Daoy (cell line): ENCODE data around the gene ZNF670. TPM values are rescaled to one million over a fixed set of nuclear protein-coding genes. Genes with fewer than 3 reads are reported as not detected.
"Not testable (repeated sequence)": the region's sequence is repeated elsewhere in the genome, so short reads cannot be mapped to it uniquely, and the experiment has no call there.

Experiments used
- DNase-seq: peaks from one replicate; pipeline ENCODE4 v3.0.0-alpha.2; 2015; ENCODE audit warnings: low read depth
- total RNA-seq: library from RNA; depleted of rRNA; stranded (reverse); fragments of >200 nt; shearing (Covaris generic); gene quantifications from 2 replicates; pipeline ENCODE4 v1.2.3, GENCODE V29; 2014; rRNA removed

ZNF670 gene
- total RNA-seq = 7.3 and 10.0 TPM in 2 replicates

- peak; percentile 97 for DNase-seq
Measured at GRCh38 chr1:247078258-247079140, at the start of gene ZNF670. ZNF670 (minus strand) TSS chr1:247078811; CDS start chr1:247078596, 215 bp downstream.

GRCh38 chr1:247127519-247128282, 49.1 kb upstream of the ZNF670 start:
- not testable (repeated sequence) for DNase-seq

GRCh38 chr1:247126601-247127000, 48.0 kb upstream of the ZNF670 start:
- not testable (repeated sequence) for DNase-seq

GRCh38 chr1:247126166-247126565, 47.6 kb upstream of the ZNF670 start:
- not testable (repeated sequence) for DNase-seq

GRCh38 chr1:247121382-247121781, 42.8 kb upstream of the ZNF670 start:
- DNase-seq = no peak

- not testable (repeated sequence) for DNase-seq
Measured at GRCh38 chr1:247120408-247120668, 41.7 kb upstream of the ZNF670 start.

GRCh38 chr1:247119600-247120407, 41.2 kb upstream of the ZNF670 start:
- no peak for DNase-seq

GRCh38 chr1:247118946-247119446, 40.4 kb upstream of the ZNF670 start:
- DNase-seq = no peak

- DNase-seq = no peak
Measured at GRCh38 chr1:247115545-247115944, 36.9 kb upstream of the ZNF670 start.

- no peak for DNase-seq
Measured at GRCh38 chr1:247115141-247115510, 36.5 kb upstream of the ZNF670 start.

GRCh38 chr1:247114351-247115140, 35.9 kb upstream of the ZNF670 start:
- no peak for DNase-seq

GRCh38 chr1:247113733-247114271, 35.2 kb upstream of the ZNF670 start:
- no peak for DNase-seq

GRCh38 chr1:247113094-247113497, 34.5 kb upstream of the ZNF670 start:
- peak; percentile 30 for DNase-seq

- no peak for DNase-seq
Measured at GRCh38 chr1:247112479-247112781, 33.8 kb upstream of the ZNF670 start.

GRCh38 chr1:247111700-247112478, 33.3 kb upstream of the ZNF670 start:
- peak; percentile 28 for DNase-seq

GRCh38 chr1:247111259-247111699, 32.7 kb upstream of the ZNF670 start:
- no peak for DNase-seq

- DNase-seq = no peak
Measured at GRCh38 chr1:247110627-247111258, 32.1 kb upstream of the ZNF670 start.

- no peak for DNase-seq
Measured at GRCh38 chr1:247107694-247108093, 29.1 kb upstream of the ZNF670 start.

GRCh38 chr1:247105966-247106365, 27.4 kb upstream of the ZNF670 start:
- DNase-seq = no peak

GRCh38 chr1:247104965-247105364, 26.4 kb upstream of the ZNF670 start:
- no peak for DNase-seq
